ENCODE results near the gene PNPLA6. TPM values are rescaled to one million over a fixed set of nuclear protein-coding genes. Genes with fewer than 3 reads are reported as not detected.

The PNPLA6 gene
- total and polyA plus RNA-seq, 9 of the 15 experiments (the other 6 are each of a cell fraction or from before 2014, with no cell fraction given): 0.07 to 30.2 (median 8.3) TPM

- Histone ChIP-seq H3K9me3 (replicated peaks; ENCODE audit: control insufficient read depth, insufficient read depth, low read depth, low read length) (no peaks in the 10 kb centered on the region), H3K79me2 (ENCODE audit: control insufficient read depth, insufficient read depth, low read length) (no peaks in the 10 kb centered on the region), H3K36me3 (ENCODE audit: control insufficient read depth, insufficient read depth, low read length) (no peaks in the 10 kb centered on the region), H4K20me1 (replicated peaks; ENCODE audit: control insufficient read depth, insufficient read depth, low read length) (no peaks in the 10 kb centered on the region), H3K4me3 (no peak overlapping the region), H2AFZ (ENCODE audit: low read depth, low read length) (no peak overlapping the region), H3K4me2 (ENCODE audit: insufficient read depth, low read length) (no peak overlapping the region), H3K9me1 (ENCODE audit: control insufficient read depth, insufficient read depth, low read length) (no peaks in the 10 kb centered on the region), H3K4me1 (replicated peaks in 1 of 2; ENCODE audit: control insufficient read depth in 2 of 2, insufficient read depth in 2 of 2, low read length in 2 of 2) (peaks cover 14 to 42% of the 10 kb centered on the region in 2 experiments; a peak in 4 of 5 replicates), H3K27ac (ENCODE audit: extremely low read depth, low read depth, low read length) (no peak overlapping the region), H3K9ac (ENCODE audit: insufficient read depth in 1 of 2, low read depth in 2 of 2, low read length in 2 of 2) (no peak overlapping the region), H3K27me3 (ENCODE audit: control insufficient read depth in 2 of 2, insufficient read depth in 2 of 2, low read length in 2 of 2) (no peaks in the 10 kb centered on the region)
- no TSS peak for BruUV-seq (replicated peaks)
- intact Hi-C loops (cut with micrococcal nuclease): no loop called here
- TF ChIP-seq KDM1A (IDR thresholded peaks at IDR 0.05) (peak; percentile 76 to 89), ARID2 (IDR thresholded peaks at IDR 0.05) (no peak), CBX3 (IDR thresholded peaks at IDR 0.05; ENCODE audit: borderline replicate concordance in 1 of 2, low read length in 2 of 2) (0 out of 3 replicates have a peak, but pooled peaks of 1 of the 2 experiments have one; percentile 48), HLTF (IDR thresholded peaks at IDR 0.05) (no peak), RBM25 (IDR thresholded peaks at IDR 0.05; ENCODE audit: low read depth, low read length, severe bottlenecking) (peak; percentile 97), ADNP (tag; IDR thresholded peaks at IDR 0.05) (peak; percentile 71; the same call in 1 of the 2 replicates), NBN (IDR thresholded peaks at IDR 0.05; ENCODE audit: low read depth) (no peak), ZNF584 (CRISPR knock-in tag; IDR thresholded peaks at IDR 0.05; ENCODE audit: low read depth) (no peak), BCOR (IDR thresholded peaks at IDR 0.05) (peak; percentile 90), RCOR1 (IDR thresholded peaks at IDR 0.05; ENCODE audit: borderline replicate concordance in 1 of 2, low read depth in 2 of 2, low read length in 2 of 2) (peak; percentile 56 to 59; a peak in 2 of 4 replicates), HDAC2 (IDR thresholded peaks at IDR 0.05) (peak; percentile 43; the same call in 1 of the 2 replicates), CHD4 (IDR thresholded peaks at IDR 0.05; ENCODE audit: insufficient read depth, insufficient replicate concordance, low read depth, low read length, poor library complexity, severe bottlenecking) (peak; percentile 66), SMARCA5 (IDR thresholded peaks at IDR 0.05) (0 out of 2 replicates have a peak, but pooled peaks have one; percentile 31)
- TF ChIP-seq, protein P1, sequence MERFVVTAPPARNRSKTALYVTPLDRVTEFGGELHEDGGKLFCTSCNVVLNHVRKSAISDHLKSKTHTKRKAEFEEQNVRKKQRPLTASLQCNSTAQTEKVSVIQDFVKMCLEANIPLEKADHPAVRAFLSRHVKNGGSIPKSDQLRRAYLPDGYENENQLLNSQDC (CRISPR knock-in tag; IDR thresholded peaks at IDR 0.05): no peak
- TF ChIP-seq, protein P2, sequence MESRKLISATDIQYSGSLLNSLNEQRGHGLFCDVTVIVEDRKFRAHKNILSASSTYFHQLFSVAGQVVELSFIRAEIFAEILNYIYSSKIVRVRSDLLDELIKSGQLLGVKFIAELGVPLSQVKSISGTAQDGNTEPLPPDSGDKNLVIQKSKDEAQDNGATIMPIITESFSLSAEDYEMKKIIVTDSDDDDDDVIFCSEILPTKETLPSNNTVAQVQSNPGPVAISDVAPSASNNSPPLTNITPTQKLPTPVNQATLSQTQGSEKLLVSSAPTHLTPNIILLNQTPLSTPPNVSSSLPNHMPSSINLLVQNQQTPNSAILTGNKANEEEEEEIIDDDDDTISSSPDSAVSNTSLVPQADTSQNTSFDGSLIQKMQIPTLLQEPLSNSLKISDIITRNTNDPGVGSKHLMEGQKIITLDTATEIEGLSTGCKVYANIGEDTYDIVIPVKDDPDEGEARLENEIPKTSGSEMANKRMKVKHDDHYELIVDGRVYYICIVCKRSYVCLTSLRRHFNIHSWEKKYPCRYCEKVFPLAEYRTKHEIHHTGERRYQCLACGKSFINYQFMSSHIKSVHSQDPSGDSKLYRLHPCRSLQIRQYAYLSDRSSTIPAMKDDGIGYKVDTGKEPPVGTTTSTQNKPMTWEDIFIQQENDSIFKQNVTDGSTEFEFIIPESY (CRISPR knock-in tag; IDR thresholded peaks at IDR 0.05): no peak
- no peak for ATAC-seq
- FAIRE-seq: no peak
- DNase-seq (ENCODE audit: extremely low read depth in 1 of 4, low spot score in 3 of 4): no peak
- in situ Hi-C loops (cut with MboI): no loop called here
- POLR2A ChIA-PET: interaction anchor here (0.6 kb wide), 1 partner anchor 33 kb away, joined by 3 read pairs; the partner anchor contains the start of gene PNPLA6
- WGBS (ENCODE audit: insufficient coverage, low coverage, missing lambda C conversion rate): 5% methylated on average over 2 of the region's 2 CpGs
- CTCF ChIA-PET (ENCODE audit: low intra/inter-chr PET ratio): no interaction called here
These were observed 33.0 kb upstream of the PNPLA6 start for GRCh38 chr19:7502552-7502951.
